ENCODE measurements around the gene ADAM10. TPM values are rescaled to one million over a fixed set of nuclear protein-coding genes. Genes with fewer than 3 reads are reported as not detected.

The ADAM10 gene
- total RNA-seq, 1 donor from 2014 or later, result 147 TPM

- no peak for DNase-seq (ENCODE audit: low spot score)
- TF ChIP-seq CTCF (IDR thresholded peaks at IDR 0.05), result no peak
- Mint-ChIP-seq H3K36me3 (ENCODE audit: low read depth) (no peaks in the 10 kb centered on the region), H3K27ac (ENCODE audit: unreplicated experiment) (peak overlapping the region; percentile 77), H3K4me3 (ENCODE audit: unreplicated experiment) (peak overlapping the region; percentile 11), H3K9me3 (ENCODE audit: low read depth) (no peaks in the 10 kb centered on the region), H3K4me1 (ENCODE audit: low read depth) (peaks cover 40% of the 10 kb centered on the region), H3K27me3 (ENCODE audit: low read depth) (peaks cover 11% of the 10 kb centered on the region)
Measured at GRCh38 chr15:58551764-58552504, 197.6 kb downstream of the ADAM10 start.

GRCh38 chr15:58551084-58551763 lies 198.3 kb downstream of the ADAM10 start:
- H3K9me3 Mint-ChIP-seq (ENCODE audit: low read depth), result no peaks in the 10 kb centered on the region
- no peak overlapping the region for H3K4me3 Mint-ChIP-seq (ENCODE audit: unreplicated experiment)
- H3K27ac Mint-ChIP-seq (ENCODE audit: unreplicated experiment), result peak overlapping the region; percentile 77
- H3K27me3 Mint-ChIP-seq (ENCODE audit: low read depth), result peaks cover 11% of the 10 kb centered on the region
- DNase-seq (ENCODE audit: low spot score), result no peak
- no peaks in the 10 kb centered on the region for H3K36me3 Mint-ChIP-seq (ENCODE audit: low read depth)
- TF ChIP-seq CTCF (IDR thresholded peaks at IDR 0.05), result no peak
- H3K4me1 Mint-ChIP-seq (ENCODE audit: low read depth), result peaks cover 47% of the 10 kb centered on the region

- Mint-ChIP-seq H3K27ac (ENCODE audit: unreplicated experiment) (no peak overlapping the region), H3K27me3 (ENCODE audit: low read depth) (peaks cover 3% of the 10 kb centered on the region), H3K4me1 (ENCODE audit: low read depth) (peaks cover 59% of the 10 kb centered on the region), H3K9me3 (ENCODE audit: low read depth) (no peaks in the 10 kb centered on the region), H3K36me3 (ENCODE audit: low read depth) (no peaks in the 10 kb centered on the region), H3K4me3 (ENCODE audit: unreplicated experiment) (no peak overlapping the region)
- no peak for TF ChIP-seq CTCF (IDR thresholded peaks at IDR 0.05)
- DNase-seq (ENCODE audit: low spot score), result no peak
Measured at GRCh38 chr15:58549785-58550074, 199.8 kb downstream of the ADAM10 start.

GRCh38 chr15:58549013-58549784 lies 200.3 kb downstream of the ADAM10 start:
- Mint-ChIP-seq H3K4me1 (ENCODE audit: low read depth) (peaks cover 59% of the 10 kb centered on the region), H3K36me3 (ENCODE audit: low read depth) (no peaks in the 10 kb centered on the region), H3K9me3 (ENCODE audit: low read depth) (no peaks in the 10 kb centered on the region), H3K4me3 (ENCODE audit: unreplicated experiment) (no peak overlapping the region), H3K27ac (ENCODE audit: unreplicated experiment) (no peak overlapping the region), H3K27me3 (ENCODE audit: low read depth) (peaks cover 2% of the 10 kb centered on the region)
- DNase-seq (ENCODE audit: low spot score), result no peak
- no peak for TF ChIP-seq CTCF (IDR thresholded peaks at IDR 0.05)

GRCh38 chr15:58548308-58549012 lies 201.0 kb downstream of the ADAM10 start:
- H3K4me3 Mint-ChIP-seq (ENCODE audit: unreplicated experiment), result no peak overlapping the region
- no peak for TF ChIP-seq CTCF (IDR thresholded peaks at IDR 0.05)
- H3K36me3 Mint-ChIP-seq (ENCODE audit: low read depth), result no peaks in the 10 kb centered on the region
- no peaks in the 10 kb centered on the region for H3K27me3 Mint-ChIP-seq (ENCODE audit: low read depth)
- no peaks in the 10 kb centered on the region for H3K9me3 Mint-ChIP-seq (ENCODE audit: low read depth)
- peaks cover 59% of the 10 kb centered on the region for H3K4me1 Mint-ChIP-seq (ENCODE audit: low read depth)
- no peak for DNase-seq (ENCODE audit: low spot score)
- no peak overlapping the region for H3K27ac Mint-ChIP-seq (ENCODE audit: unreplicated experiment)
